C4-2B (cell line): ENCODE data around the gene CACHD1.

ENCODE experiments used
- H3K27ac ChIP-seq: fragments of 450-650 bp; 2 replicates; pipeline ENCODE4 v1.5.1; 2017
- ZFX ChIP-seq: fragments of 450-650 bp; IDR thresholded peaks from 2 replicates; pipeline ENCODE4 v1.6.1; 2017
- TF ChIP-seq, protein P1 (sequence below): fragments of 450-650 bp; conservative IDR thresholded peaks from 2 replicates; pipeline ENCODE4 v1.5.1; 2017; ENCODE audit warnings: mild to moderate bottlenecking

Gene CACHD1

DNA sequence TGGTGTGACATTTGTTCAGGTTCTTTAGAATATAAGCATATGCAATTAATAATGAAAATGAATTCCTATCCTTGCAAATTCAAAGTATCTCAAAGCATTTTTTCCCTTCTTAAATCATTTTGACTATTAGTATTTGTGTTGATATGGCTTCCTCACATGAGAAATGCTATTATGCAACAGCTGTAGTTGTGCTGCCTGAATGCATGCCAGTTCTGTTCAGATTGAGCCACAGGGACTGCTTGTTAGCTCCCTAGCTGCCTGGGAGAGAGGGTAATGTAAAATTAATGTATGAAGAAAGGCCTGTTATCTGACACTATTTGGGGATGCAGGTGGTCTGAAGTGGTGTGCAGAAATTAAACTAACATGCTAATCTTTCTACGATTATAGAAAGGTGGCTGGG lies 45.5 kb downstream of the CACHD1 start:
- TF ChIP-seq, protein P1, sequence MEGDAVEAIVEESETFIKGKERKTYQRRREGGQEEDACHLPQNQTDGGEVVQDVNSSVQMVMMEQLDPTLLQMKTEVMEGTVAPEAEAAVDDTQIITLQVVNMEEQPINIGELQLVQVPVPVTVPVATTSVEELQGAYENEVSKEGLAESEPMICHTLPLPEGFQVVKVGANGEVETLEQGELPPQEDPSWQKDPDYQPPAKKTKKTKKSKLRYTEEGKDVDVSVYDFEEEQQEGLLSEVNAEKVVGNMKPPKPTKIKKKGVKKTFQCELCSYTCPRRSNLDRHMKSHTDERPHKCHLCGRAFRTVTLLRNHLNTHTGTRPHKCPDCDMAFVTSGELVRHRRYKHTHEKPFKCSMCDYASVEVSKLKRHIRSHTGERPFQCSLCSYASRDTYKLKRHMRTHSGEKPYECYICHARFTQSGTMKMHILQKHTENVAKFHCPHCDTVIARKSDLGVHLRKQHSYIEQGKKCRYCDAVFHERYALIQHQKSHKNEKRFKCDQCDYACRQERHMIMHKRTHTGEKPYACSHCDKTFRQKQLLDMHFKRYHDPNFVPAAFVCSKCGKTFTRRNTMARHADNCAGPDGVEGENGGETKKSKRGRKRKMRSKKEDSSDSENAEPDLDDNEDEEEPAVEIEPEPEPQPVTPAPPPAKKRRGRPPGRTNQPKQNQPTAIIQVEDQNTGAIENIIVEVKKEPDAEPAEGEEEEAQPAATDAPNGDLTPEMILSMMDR: no peak
- TF ChIP-seq ZFX: no peak
- no peak overlapping the region for H3K27ac ChIP-seq

DNA sequence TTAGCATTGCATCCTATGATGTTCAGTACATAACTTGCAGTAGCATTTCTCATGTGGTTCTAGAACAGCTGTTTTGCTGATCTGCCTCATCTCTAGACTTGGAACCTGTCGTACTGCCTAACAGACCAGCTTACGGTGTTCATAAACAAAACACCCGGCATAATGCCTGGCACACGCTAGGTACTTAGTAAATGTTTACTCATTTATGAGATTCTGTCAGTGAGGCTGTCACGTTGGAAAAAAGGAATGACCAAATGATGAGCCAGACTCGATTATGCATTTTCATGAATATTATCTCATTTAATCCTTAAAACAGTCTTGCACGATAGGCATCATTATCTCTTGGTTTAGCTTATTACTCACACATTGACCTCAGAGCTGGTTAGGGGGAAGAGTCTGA lies 46.4 kb downstream of the CACHD1 start:
- no peak overlapping the region for H3K27ac ChIP-seq
- TF ChIP-seq ZFX: no peak
- TF ChIP-seq, protein P1: no peak

DNA sequence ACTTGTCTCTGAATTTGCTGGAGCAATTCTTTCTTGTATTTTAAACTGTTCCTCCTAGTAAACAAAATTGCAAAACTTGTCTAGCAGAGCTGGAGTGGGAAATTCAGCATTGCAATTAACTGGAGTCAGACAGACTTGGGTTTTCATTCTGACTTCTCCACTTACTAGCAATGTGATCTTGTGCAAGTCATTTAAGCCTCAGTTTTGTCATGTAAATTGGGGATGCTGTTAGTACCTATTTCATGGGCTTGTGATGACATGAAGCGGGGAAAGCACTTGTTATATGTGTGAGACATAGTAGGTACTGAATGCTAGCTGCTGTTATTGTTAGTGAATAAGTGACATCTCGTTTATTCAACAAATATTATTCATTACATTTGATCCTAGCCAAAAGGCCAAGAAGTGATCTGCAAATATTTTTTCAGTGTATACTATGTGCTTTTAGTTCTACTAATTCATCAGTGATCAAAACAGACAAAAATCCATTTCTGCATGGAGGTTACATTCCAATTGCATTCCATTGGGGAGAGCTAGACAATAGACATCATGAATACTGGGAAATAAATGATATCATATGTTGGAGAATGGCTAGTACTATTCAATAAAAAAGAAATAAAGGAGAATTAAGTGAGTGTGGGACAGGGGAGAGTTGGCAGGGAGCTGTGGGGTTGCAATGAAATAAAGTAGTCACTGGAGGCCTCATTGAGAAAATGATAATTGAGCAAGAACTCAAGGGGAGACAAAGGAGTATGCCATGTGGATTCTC lies 47.1 kb downstream of the CACHD1 start:
- TF ChIP-seq, protein P1: no peak
- TF ChIP-seq ZFX: no peak
- H3K27ac ChIP-seq: no peak overlapping the region

DNA sequence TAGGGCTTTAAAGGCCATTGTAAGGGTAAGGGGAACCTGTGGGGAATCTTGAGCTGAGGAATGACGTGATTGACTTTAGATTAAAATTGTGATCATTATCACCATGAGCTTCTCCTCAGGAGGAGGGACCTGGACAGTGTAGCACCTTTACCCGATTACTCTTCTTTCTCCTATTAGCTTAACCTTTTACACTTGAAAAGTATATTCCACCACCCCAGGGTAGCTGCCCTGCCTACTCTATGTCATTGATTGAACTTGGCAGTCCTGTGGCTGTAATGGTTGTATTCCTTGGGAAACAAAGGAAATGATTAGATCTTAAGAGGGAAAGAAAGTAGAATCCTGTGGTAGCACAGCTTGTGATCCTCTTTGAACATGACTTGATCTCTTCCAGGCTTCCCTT lies 47.7 kb downstream of the CACHD1 start:
- H3K27ac ChIP-seq: no peak overlapping the region
- TF ChIP-seq, protein P1: no peak

DNA sequence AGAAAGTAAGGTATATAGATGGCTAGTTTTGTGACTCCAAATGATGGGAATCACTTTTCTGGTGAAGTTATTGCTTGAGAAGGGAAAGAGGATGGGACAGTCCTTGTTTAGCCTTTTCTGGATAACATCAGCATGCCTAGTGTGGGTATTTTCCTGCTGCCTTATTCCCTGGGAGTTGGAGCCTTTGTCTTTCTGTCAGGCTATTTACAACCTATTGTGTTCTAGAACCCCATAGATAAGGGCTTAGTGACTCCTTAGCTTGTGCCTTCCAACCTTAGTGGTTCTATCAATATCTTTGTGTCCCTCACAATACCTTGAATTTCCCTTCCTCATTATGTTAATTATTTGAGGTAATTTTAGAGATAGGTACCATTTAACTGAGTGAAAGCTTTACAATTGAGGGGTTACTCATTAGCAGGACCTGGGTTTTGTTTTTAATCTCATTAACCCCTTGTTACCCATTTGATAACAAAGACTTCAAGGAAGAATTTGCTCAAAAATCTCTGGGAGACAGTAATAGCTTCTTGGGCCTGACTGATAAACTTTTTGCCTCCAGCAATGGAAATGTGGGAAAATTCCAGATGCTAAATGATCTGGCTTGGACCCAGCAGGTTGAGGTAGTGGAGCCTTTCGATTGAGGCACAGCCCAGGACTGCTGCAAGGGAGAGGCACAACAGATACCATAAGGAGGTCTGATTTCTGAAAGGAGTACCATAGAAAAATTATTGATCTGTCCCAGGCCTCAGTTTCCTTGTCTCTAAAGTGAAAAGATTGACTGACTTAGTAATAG lies 49.0 kb downstream of the CACHD1 start:
- H3K27ac ChIP-seq: no peak overlapping the region
- TF ChIP-seq ZFX: no peak
- TF ChIP-seq, protein P1: no peak

DNA sequence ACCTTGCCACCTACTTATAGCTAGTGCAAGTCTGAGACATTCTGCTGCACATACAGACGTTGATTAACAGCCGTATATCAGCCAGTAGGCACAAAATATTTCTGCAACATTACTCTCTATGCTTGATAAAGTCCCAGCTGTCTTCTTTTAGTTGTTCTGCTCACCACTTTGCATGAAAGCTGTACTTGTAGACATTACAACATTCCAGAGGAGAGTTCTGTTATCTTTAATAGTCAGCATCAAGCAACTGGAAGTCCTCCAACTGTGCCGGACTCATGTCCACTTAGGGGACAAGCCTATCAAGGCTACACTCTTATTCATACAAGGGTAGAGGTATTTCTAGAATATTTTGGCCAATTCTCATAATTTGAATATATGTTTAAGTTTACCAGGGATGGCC lies 50.0 kb downstream of the CACHD1 start:
- no peak overlapping the region for H3K27ac ChIP-seq
- TF ChIP-seq ZFX: no peak

DNA sequence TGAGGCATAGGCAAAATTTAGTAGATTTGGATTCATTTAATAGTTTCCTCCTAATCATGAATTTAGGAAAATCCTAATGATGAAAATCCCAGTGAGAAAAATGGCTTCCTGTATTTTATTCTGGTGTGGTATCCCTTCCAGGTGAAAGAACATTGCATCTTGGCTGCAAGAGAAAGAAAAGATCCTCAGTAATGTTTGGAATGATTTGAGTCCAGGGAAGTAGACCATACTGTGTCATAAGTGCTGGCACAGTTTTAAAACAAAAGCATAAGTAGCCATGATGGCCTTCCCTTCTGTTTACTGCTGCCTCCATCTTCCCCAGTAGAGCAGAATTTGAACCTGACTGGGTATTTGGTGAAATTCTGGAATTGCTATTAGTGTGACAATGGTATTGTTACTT lies 52.8 kb downstream of the CACHD1 start:
- no peak overlapping the region for H3K27ac ChIP-seq
- TF ChIP-seq, protein P1: no peak
- TF ChIP-seq ZFX: no peak
